Measurements from ENCODE around the gene LRRC15. TPM values are rescaled to one million over a fixed set of nuclear protein-coding genes. Genes with fewer than 3 reads are reported as not detected.

LRRC15 gene
- total RNA-seq, 1 donor from 2014 or later = not detected

GRCh38 chr3:194346035-194346434, 23.5 kb downstream of the LRRC15 start:
- H3K4me1 Mint-ChIP-seq = no peaks in the 10 kb centered on the region
- H3K9me3 Mint-ChIP-seq = no peaks in the 10 kb centered on the region
- no peaks in the 10 kb centered on the region for H3K36me3 Mint-ChIP-seq (ENCODE audit: low read depth)
- ChIA-PET POLR2A (no interaction called here), CTCF (interaction anchor here (0.9 to 6.5 kb wide), 6 partner anchors 9 to 689 kb away, joined by 3 to 55 read pairs (median 3); no protein-coding TSS in a partner anchor)
- no peak overlapping the region for H3K27ac Mint-ChIP-seq
- intact Hi-C loops (cut with micrococcal nuclease) = loop anchor here (10.0 kb wide), 1 partner anchor 1531 kb away; no protein-coding TSS in a partner anchor
- DNase-seq (no peak), ATAC-seq (ENCODE audit: low read depth) (no peak)
- no peak overlapping the region for H3K4me3 Mint-ChIP-seq
- TF ChIP-seq CTCF (IDR thresholded peaks at IDR 0.05) = no peak
- H3K27me3 Mint-ChIP-seq = peaks cover 8% of the 10 kb centered on the region

DNA sequence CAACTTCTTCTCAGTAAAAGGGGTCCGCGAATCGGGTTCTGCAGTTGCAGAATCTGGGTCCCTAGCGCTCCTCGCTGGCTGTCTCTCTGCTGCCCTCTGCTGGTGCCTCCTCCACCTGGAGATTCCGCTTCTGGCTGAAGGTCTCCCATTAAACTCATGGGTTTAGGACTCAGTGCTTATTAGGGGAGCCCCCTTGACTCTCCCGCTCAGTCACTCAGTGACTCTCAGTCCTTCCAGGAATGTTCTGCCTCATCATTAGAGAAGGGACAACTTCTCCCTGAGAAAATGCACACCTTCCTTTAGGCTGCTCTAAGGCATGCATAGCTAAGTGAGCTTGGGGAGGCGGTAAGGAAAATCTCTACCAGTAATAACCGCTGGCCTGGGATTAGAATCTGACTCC, 25.5 kb downstream of the LRRC15 start:
- DNase-seq = peak; percentile 58
- Mint-ChIP-seq H3K27me3 (peaks cover 8% of the 10 kb centered on the region), H3K27ac (no peak overlapping the region), H3K4me3 (no peak overlapping the region), H3K9me3 (no peaks in the 10 kb centered on the region), H3K36me3 (ENCODE audit: low read depth) (no peaks in the 10 kb centered on the region), H3K4me1 (no peaks in the 10 kb centered on the region)
- intact Hi-C loops (cut with micrococcal nuclease) = loop anchor here (1.0 to 10.0 kb wide), 5 partner anchors 11 to 1877 kb away; no protein-coding TSS in a partner anchor
- TF ChIP-seq CTCF (IDR thresholded peaks at IDR 0.05) = no peak
- ChIA-PET POLR2A (no interaction called here), CTCF (interaction anchor here (0.7 to 6.5 kb wide), 17 partner anchors 10 to 682 kb away, joined by 3 to 55 read pairs (median 5); no protein-coding TSS in a partner anchor)
- peak; percentile 66 for ATAC-seq (ENCODE audit: low read depth)

DNA sequence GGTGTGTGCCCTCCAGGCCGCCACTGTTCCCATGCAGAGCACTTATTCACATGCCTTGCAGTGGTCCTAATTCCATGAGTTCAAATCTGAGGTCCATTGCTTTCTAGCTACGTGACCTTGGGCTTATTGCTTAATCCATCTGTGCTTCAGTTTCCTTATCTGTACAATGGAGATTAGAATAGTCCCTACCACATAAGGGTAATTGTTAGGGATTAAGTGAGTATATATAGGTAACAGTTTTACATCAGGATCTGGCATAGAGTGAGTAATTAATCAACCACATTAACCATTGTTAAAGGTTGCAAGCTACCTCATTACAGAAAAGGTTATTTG, 26.0 kb downstream of the LRRC15 start:
- Mint-ChIP-seq H3K27ac (no peak overlapping the region), H3K4me1 (no peaks in the 10 kb centered on the region), H3K4me3 (no peak overlapping the region), H3K9me3 (no peaks in the 10 kb centered on the region), H3K36me3 (ENCODE audit: low read depth) (no peaks in the 10 kb centered on the region), H3K27me3 (peaks cover 8% of the 10 kb centered on the region)
- CTCF ChIA-PET = interaction anchor here (0.7 to 6.5 kb wide), 17 partner anchors 9 to 682 kb away, joined by 3 to 55 read pairs (median 5); no protein-coding TSS in a partner anchor
- POLR2A ChIA-PET = no interaction called here
- intact Hi-C loops (cut with micrococcal nuclease) = loop anchor here (1.0 to 10.0 kb wide), 2 partner anchors 563 to 1529 kb away; no protein-coding TSS in a partner anchor
- DNase-seq = no peak
- ATAC-seq (ENCODE audit: low read depth) = no peak
- no peak for TF ChIP-seq CTCF (IDR thresholded peaks at IDR 0.05)

GRCh38 chr3:194342861-194343560, 26.5 kb downstream of the LRRC15 start:
- no peak for TF ChIP-seq CTCF (IDR thresholded peaks at IDR 0.05)
- no peak for ATAC-seq (ENCODE audit: low read depth)
- H3K27me3 Mint-ChIP-seq = peaks cover 8% of the 10 kb centered on the region
- H3K9me3 Mint-ChIP-seq = no peaks in the 10 kb centered on the region
- intact Hi-C loops (cut with micrococcal nuclease) = loop anchor here (1.0 to 10.0 kb wide), 2 partner anchors 563 to 1528 kb away; no protein-coding TSS in a partner anchor
- H3K4me3 Mint-ChIP-seq = no peak overlapping the region
- H3K36me3 Mint-ChIP-seq (ENCODE audit: low read depth) = no peaks in the 10 kb centered on the region
- no peaks in the 10 kb centered on the region for H3K4me1 Mint-ChIP-seq
- CTCF ChIA-PET = interaction anchor here (0.7 to 6.5 kb wide), 19 partner anchors 9 to 681 kb away, joined by 3 to 55 read pairs (median 5); no protein-coding TSS in a partner anchor
- no peak for DNase-seq
- no peak overlapping the region for H3K27ac Mint-ChIP-seq
- POLR2A ChIA-PET = interaction anchor here (0.6 kb wide), 1 partner anchor 243 kb away, joined by 6 read pairs; no protein-coding TSS in a partner anchor

GRCh38 chr3:194340757-194341400, 28.7 kb downstream of the LRRC15 start:
- Mint-ChIP-seq H3K36me3 (ENCODE audit: low read depth) (no peaks in the 10 kb centered on the region), H3K4me3 (no peak overlapping the region), H3K4me1 (no peaks in the 10 kb centered on the region), H3K27ac (no peak overlapping the region), H3K27me3 (peaks cover 14% of the 10 kb centered on the region), H3K9me3 (no peaks in the 10 kb centered on the region)
- POLR2A ChIA-PET = no interaction called here
- no peak for TF ChIP-seq CTCF (IDR thresholded peaks at IDR 0.05)
- intact Hi-C loops (cut with micrococcal nuclease) = loop anchor here (10.0 kb wide), 1 partner anchor 1526 kb away; no protein-coding TSS in a partner anchor
- no peak for ATAC-seq (ENCODE audit: low read depth)
- CTCF ChIA-PET = interaction anchor here (1.8 kb wide), 1 partner anchor 560 kb away, joined by 7 read pairs; no protein-coding TSS in a partner anchor
- DNase-seq = no peak
